Loucy (cell line): ENCODE measurements around the gene SND1.

Experiments used
- EZH2phosphoT487 ChIP-seq: fragments of 200-600 bp; IDR thresholded peaks from 2 replicates; pipeline ENCODE4 v1.6.1; 2018; ENCODE audit warnings: antibody characterized with exemption, mild to moderate bottlenecking, moderate library complexity, borderline replicate concordance
- TF ChIP-seq, protein P1 (sequence below): fragments of 200-600 bp; sonication (generic); conservative IDR thresholded peaks from 2 replicates; pipeline ENCODE4 v1.5.1; 2014; ENCODE audit warnings: mild to moderate bottlenecking, antibody characterized with exemption, low read length

DNA sequence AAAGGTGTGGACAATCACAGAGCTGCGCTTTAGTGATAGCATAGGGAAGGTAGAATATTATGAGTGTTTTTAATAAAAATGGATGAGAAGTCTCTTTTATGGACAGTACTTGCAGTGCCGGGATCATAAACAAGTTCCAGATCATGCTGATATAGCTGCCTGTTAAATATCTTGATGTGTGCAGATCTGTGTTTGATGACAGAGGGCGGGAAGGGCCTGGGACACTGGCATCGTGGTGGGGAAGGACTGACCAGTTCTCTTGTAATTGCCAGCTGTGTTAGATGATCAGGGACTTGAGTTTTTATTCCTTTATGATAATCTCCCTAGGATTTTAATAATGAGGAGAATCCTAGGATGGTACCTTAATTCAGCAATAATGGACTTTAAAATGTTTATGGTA is 14.6 kb downstream of the SND1 start:
- TF ChIP-seq, protein P1, sequence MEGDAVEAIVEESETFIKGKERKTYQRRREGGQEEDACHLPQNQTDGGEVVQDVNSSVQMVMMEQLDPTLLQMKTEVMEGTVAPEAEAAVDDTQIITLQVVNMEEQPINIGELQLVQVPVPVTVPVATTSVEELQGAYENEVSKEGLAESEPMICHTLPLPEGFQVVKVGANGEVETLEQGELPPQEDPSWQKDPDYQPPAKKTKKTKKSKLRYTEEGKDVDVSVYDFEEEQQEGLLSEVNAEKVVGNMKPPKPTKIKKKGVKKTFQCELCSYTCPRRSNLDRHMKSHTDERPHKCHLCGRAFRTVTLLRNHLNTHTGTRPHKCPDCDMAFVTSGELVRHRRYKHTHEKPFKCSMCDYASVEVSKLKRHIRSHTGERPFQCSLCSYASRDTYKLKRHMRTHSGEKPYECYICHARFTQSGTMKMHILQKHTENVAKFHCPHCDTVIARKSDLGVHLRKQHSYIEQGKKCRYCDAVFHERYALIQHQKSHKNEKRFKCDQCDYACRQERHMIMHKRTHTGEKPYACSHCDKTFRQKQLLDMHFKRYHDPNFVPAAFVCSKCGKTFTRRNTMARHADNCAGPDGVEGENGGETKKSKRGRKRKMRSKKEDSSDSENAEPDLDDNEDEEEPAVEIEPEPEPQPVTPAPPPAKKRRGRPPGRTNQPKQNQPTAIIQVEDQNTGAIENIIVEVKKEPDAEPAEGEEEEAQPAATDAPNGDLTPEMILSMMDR = no peak
- no peak for TF ChIP-seq EZH2phosphoT487
